NCI-H345 (cell line): ENCODE data around the gene CTSE.
A peak's percentile ranks its signal among the peaks of the same experiment; 100 is the strongest.

Experiments used
- DNase-seq: peaks from one replicate; lab custom pipeline; 2025; lab: John Stamatoyannopoulos, UW

Gene CTSE

DNA sequence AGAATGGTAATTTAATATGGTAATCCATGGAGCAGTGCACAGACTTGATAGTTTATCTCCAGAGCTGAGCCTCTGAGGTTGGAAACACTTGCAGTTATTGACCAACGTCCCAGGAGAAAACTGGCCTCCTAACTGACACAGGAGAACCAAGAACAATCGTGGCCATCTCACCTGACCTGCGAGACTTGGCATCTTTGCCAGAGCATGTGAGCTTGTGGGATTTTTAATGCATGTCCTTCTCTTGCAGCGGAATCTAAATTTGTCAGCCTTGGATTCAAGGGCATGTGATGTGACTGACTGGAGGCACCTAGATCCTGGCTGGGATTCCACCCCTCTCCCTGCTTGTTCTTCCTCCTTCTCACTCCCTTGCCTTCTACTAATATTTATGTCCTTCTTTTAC lies 52.6 kb downstream of the CTSE start:
- DNase-seq = no peak

- no peak for DNase-seq
Measured at GRCh38 chr1:205970486-205970885, 53.2 kb downstream of the CTSE start.

DNA sequence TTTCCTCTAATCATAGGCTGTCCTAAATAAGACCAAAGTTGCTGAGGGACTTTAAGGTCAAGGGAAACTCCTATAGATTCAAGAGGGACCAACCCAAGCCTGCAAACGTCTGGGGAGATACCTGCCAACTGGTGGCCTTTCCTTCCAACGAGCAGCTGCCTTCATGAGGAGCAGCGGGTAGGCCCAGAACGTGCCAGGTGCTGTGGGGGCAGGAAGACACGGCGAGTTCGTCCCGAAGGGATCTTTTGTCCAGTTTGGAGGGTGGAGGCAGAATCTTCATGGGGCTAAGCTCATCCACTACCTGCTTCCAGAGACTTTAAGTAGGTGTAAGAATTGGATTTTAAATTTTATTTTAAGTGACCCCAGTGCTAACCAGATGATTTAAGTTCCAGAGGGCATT lies 54.5 kb downstream of the CTSE start:
- DNase-seq = no peak

DNA sequence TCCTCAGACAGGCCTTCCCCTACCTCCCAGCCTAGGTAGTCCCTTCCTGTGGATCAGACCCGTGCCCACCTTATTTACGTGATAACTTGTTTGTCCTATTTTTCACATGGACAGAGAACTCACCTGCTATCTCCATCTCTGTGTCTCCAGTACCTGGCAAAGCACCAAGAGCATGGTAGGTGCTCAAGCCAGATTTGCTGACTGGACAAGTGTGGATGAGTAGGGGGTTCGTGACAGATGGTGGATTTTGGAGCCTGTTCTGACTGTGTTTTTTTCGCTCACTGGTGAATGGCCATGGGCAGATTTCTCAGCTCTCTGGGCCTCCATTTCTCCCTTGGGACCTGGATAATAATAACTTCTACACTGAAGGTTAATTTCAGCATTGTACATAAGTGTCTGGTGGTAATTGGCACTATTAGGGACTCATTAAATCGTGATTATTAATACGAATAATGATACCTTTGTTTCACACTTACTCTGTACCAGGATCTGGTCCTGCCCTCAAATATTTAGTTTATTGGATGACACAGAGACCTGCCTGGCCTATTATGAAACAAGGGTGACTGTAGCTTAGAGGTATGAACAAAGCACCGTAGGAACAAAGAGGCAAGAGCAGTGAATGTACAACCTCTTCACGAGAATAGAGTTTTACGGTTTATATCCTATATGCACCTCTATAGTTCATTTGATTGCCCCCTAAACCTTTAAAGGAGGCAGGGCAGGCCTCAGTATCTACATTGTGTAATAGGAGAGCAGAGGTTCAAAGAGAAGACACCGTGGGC lies 56.0 kb downstream of the CTSE start:
- DNase-seq = no peak

DNA sequence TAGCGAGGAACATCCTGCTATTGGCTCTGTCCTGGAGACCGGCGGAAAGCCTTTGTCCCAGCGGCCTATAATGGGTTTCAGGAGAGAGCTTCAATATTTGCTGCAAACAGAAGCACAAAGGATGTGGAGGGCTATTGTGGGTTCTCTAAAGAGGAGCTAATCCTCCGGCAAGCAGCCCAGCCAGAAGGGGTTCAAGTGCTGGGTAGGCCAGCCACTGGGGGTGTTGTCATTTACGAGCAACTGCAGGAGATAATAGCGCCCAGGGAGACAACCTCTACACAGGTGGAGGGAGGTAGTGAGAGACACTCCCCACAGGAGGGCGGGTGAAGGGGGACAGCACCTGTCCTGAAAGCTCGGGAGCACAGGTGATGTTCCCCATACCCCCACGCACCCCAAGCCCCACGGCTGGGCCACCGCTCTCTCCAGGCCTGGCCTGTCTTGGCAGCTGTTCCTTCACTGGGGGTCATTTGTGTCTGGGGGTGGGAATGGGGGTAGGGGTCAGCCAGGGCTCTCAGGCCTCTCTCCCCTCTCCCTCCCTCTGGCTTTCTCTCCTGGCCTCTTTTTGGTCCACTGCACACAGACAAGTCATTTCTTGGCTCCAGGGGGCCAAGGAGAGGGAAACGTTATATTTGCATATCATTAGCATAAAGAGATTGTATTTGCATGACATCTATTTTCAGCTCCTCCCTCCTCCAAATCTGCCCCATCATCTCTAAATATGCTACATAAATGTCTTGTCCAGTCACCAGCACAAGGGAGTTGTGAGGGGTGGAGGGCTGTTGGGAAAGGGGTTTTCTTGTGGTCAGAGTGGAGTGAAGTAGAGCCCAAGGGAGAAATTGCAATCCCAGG lies 58.4 kb downstream of the CTSE start:
- DNase-seq = peak; percentile 99

GRCh38 chr1:205963352-205964155 lies 60.1 kb downstream of the CTSE start:
- DNase-seq = no peak

- no peak for DNase-seq
Measured at GRCh38 chr1:205962821-205963221, 60.9 kb downstream of the CTSE start.

GRCh38 chr1:205961991-205962820 lies 61.5 kb downstream of the CTSE start:
- DNase-seq = no peak

GRCh38 chr1:205961405-205961804 lies 62.3 kb downstream of the CTSE start:
- no peak for DNase-seq

GRCh38 chr1:205959789-205960188 lies 63.9 kb downstream of the CTSE start:
- DNase-seq = no peak
